ENCODE data around the gene INF2.
A peak's percentile ranks its signal among the peaks of the same experiment; 100 is the strongest.

INF2 gene

GRCh38 chr14:104677512-104678332 lies 11.7 kb upstream of the INF2 start:
- DNase-seq: peak; percentile 90

DNA sequence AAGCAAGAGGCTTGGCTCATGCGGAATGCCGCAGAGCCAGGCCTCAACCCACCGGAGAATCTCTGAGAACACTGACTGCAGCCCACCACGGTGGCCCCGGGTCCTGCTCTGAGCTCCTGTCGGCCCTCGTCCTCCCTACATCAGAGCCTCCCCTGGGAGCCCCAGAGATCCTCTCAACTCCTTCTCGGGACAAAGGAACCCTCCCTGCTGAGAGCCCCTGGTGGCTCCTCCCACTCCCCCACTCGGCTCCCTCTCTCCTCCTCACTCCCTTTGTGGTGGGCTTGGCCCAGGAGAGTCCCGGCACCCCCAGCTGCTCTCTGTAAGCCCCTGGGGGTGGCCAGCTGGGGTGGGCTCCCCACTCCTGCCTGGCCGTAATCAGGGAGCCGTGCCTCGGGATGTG lies 11.1 kb upstream of the INF2 start:
- DNase-seq: peak; percentile 41

DNA sequence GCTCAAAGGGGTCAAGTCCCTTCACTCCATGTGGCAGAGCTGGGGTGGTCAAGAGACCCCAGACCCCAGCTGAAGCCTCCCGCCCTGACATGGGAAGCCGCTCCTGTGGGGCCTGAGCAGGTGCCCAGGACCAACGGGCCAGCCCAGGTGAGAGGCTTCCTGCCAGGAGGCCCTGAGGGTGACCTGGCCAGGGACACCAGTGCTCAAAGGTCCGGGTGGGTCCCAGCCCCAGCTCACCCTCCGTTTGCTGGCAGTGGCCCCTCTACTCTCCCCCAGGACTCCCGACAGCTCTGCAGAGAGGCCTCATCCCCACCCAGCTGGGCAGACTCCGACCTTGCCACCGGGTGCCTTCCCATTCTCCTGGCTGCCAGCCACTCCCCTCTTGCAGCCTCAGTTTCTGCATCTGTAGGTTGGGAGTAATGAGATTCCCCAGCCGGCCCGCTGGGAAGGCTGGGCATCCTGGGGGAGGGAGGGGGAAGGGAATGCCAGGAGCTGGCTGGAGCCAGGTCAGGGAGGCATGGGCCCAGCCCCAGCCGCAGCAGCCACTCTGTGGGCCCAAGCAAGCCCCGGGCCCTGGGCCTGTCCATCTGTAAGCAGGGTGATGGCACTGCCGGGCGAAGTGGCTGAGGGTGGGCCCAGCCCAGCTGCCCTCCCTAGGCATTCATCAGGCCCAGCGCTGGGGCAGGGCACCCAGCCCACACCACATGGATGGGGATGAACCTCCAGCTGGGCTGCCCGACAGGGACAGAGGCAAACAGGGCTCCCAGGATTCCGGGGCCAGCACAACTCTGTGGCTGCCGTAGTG lies 10.3 kb upstream of the INF2 start:
- DNase-seq: no peak

GRCh38 chr14:104680056-104680805 lies 9.2 kb upstream of the INF2 start:
- DNase-seq: no peak

GRCh38 chr14:104680806-104681688 lies 8.4 kb upstream of the INF2 start:
- peak; percentile 29 for DNase-seq

GRCh38 chr14:104681689-104682074 lies 7.7 kb upstream of the INF2 start:
- DNase-seq: peak; percentile 73

- DNase-seq: no peak
These were observed 7.3 kb upstream of the INF2 start for GRCh38 chr14:104682107-104682593.

GRCh38 chr14:104683653-104684448 lies 5.6 kb upstream of the INF2 start:
- no peak for DNase-seq

DNA sequence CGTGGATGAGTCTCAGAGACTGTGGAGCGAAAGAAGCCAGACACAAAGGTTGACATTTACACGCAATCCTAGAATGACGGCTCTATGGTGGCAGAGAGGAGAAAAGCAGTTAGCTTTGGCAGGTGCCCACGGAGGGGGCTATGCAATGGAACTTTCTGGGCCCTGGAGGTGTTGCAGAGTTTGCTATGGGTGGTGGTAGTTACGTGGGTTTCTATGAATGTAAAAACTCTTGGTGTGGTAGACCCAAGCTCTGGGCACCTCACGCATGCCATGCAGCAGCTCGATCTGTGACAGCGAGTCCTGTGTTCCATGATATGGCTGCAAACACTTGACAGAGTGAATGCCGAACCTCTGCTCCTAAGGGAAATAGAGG lies 5.0 kb upstream of the INF2 start:
- DNase-seq: no peak

GRCh38 chr14:104685216-104685997 lies 4.0 kb upstream of the INF2 start:
- DNase-seq: no peak

DNA sequence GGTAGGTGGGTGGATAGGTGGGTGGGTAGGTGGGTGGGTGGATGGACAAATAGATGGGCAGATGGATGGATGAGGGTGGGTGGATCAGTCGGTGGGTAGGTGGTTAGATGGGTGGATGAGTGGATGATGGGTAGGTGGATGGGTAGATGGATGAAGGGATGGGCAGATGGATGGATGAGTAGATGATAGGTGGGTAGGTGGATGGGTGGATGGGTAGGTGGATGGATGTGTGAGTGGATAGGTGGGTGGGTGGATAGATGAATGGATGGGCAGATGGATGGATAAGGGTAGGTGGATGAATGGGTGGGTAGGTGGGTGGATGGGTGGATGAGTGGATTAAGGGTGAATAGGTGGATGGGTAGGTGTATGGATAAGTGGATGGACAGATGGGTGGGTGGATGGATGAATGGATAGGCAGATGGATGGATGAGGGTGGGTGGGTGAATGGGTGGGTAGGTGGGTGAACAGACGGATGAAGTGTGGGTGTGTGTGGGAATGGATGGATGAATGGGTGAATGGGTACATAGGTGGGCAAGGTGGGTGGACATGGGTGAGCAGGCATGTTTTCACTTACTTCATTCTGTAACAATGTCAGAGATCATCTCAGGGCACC lies 3.3 kb upstream of the INF2 start:
- no peak for DNase-seq

GRCh38 chr14:104686624-104687517 lies 2.5 kb upstream of the INF2 start:
- no peak for DNase-seq

- peak; percentile 80 for DNase-seq
These were observed 1.6 kb upstream of the INF2 start for GRCh38 chr14:104687601-104688504.

DNA sequence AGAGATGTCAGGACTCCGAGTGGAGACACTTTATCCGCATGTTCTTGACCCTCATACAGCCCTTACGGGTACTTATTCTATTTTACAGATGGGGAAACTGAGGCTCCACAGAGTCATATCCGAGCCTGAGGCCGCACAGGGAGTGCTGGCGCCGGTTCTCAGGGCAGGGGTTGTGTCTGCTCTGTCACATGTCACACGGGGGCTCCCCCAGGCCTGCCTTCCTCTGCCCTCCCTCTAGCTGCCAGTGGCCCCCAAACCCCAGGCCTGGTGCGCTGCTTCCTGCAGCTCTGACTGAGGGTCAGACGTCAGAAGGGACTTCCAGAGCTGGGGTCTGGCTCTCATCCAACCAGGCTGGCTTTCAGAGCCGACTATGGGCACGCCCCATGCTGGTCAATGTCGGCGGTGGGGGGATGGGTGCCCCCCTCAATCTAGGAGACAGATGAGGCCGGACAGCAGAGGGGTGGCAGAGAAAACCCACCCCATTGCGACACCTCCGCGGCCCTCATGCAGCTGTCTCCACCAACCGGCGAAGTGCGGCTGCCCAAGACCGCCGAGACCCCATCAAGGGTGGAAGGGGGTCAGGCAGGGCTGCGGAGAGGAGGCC lies 811 bp upstream of the INF2 start:
- DNase-seq: peak; percentile 47

- peak; percentile 44 for DNase-seq
These were observed 678 bp downstream of the INF2 start for GRCh38 chr14:104689881-104690711.

GRCh38 chr14:104690861-104691455 lies 1.5 kb downstream of the INF2 start:
- DNase-seq: no peak
